Aorta (tissue), 5 donors: ENCODE measurements around the gene TIAM1. TPM values are rescaled to one million over a fixed set of nuclear protein-coding genes. Genes with fewer than 3 reads are reported as not detected.

ENCODE experiments used
- ATAC-seq: fragments of 200-7000 bp; cut with Tn5 transposase; one replicate; pipeline ENCODE4 v1.9.1; 2022; ENCODE audit warnings: moderate library complexity; ENCODE audit not compliant: low FRiP score
- DNase-seq, 2 donors: peaks; one replicate each; pipeline ENCODE4 v3.0.0-alpha.2; 2020
- H3K27ac ChIP-seq, 2 donors: one replicate each; pipeline ENCODE4 v1.5.1; 2013; ENCODE audit warnings: low read length in 2 of 2, mild to moderate bottlenecking in 2 of 2, moderate library complexity in 2 of 2, control low read depth in 1 of 2, inconsistent platforms in 1 of 2, low read depth in 1 of 2
- H3K27me3 ChIP-seq, 2 donors: one replicate each; pipeline ENCODE4 v1.6.1; 2013; ENCODE audit warnings: control low read depth in 1 of 2, low read length in 1 of 2, mild to moderate bottlenecking in 1 of 2, moderate library complexity in 1 of 2; ENCODE audit not compliant: insufficient read depth in 2 of 2, control insufficient read depth in 1 of 2
- H3K36me3 ChIP-seq, 2 donors: one replicate each; pipeline ENCODE4 v1.6.1; 2013; ENCODE audit warnings: control low read depth in 1 of 2, low read length in 1 of 2, mild to moderate bottlenecking in 1 of 2; ENCODE audit not compliant: insufficient read depth in 2 of 2, control insufficient read depth in 1 of 2
- H3K4me1 ChIP-seq, 2 donors: one replicate each; pipeline ENCODE4 v1.6.1; 2013; ENCODE audit warnings: low read length in 2 of 2, control low read depth in 1 of 2, mild to moderate bottlenecking in 1 of 2, moderate library complexity in 1 of 2; ENCODE audit not compliant: insufficient read depth in 2 of 2, control insufficient read depth in 1 of 2
- H3K4me3 ChIP-seq, 2 donors: one replicate each; pipeline ENCODE4 v1.5.1; 2013; ENCODE audit warnings: low read length in 2 of 2, control low read depth in 1 of 2, mild to moderate bottlenecking in 1 of 2
- H3K9me3 ChIP-seq: one replicate; pipeline ENCODE4 v1.6.1; 2013; ENCODE audit warnings: mild to moderate bottlenecking, low read length; ENCODE audit not compliant: control insufficient read depth
- WGBS, 2 donors: extraction: QIAGEN DNeasy Blood & Tissue Kit; methylation state at CpG; one replicate each; pipeline ENCODE4 v1.1.7; 2013; 5-methylcytosine and 5-hydroxymethylcytosine counted together
- intact Hi-C, 2 donors: fragments of 100-400 bp; cut with DNase I; formaldehyde crosslinking; loops; one replicate each; pipeline versions ENCODE4 v1.14.2 to v1.15.0; 2022
- polyA plus RNA-seq, 2 donors: library from polyadenylated mRNA; stranded (reverse); fragments of 200-250 nt; gene quantifications; one replicate each; pipeline ENCODE4 v1.2.3, GENCODE V29; 2013
- total RNA-seq, 2 donors: library from RNA; stranded (reverse); fragmentation: NEBNext Ultra II Directional; extraction: Animal tissue kit (Norgen Biotek cat#: 25700); gene quantifications; one replicate each; pipeline ENCODE4 v1.2.1, GENCODE V29; 2021
- donor health status: healthy with polysubstance abuse.
- donor health status: Bipolar disorder and iron deficiency.
- donor health status: DM: no; HTN: no; CAD: no.
- donor health status: DM: no; HTN: no; CAD: no.
- donor health status: DM: yes; HTN: yes; CAD: no.

The TIAM1 gene
- total and polyA plus RNA-seq, 4 donors: 0.50 to 15.8 (median 12.9) TPM; not detected in 1

GRCh38 chr21:31305888-31306287, 38.2 kb downstream of the TIAM1 start:
- no peaks in the 10 kb centered on the region for H3K4me1 ChIP-seq
- WGBS, 2 donors: 76 to 81% methylated on average over 4 of the region's 4 CpGs
- H3K27me3 ChIP-seq: no peaks in the 10 kb centered on the region
- no peak overlapping the region for H3K27ac ChIP-seq
- H3K4me3 ChIP-seq: no peak overlapping the region
- intact Hi-C loops: no loop called here
- ATAC-seq (no peak), DNase-seq (no peak)
- peaks cover 3% of the 10 kb centered on the region for H3K9me3 ChIP-seq
- H3K36me3 ChIP-seq: no peaks in the 10 kb centered on the region

GRCh38 chr21:31299291-31300147, 44.5 kb downstream of the TIAM1 start:
- H3K4me1 ChIP-seq: no peaks in the 10 kb centered on the region
- H3K36me3 ChIP-seq: no peaks in the 10 kb centered on the region
- intact Hi-C loops: no loop called here
- no peak for DNase-seq
- peaks cover 1% of the 10 kb centered on the region for H3K9me3 ChIP-seq
- 86 to 87% methylated on average over 15 of the region's 15 CpGs for WGBS, 2 donors
- ATAC-seq: no peak
- H3K27me3 ChIP-seq: no peaks in the 10 kb centered on the region
- no peak overlapping the region for H3K27ac ChIP-seq
- H3K4me3 ChIP-seq: no peak overlapping the region

- Histone ChIP-seq H3K27me3 (no peaks in the 10 kb centered on the region), H3K27ac (no peak overlapping the region), H3K9me3 (peaks cover 1% of the 10 kb centered on the region), H3K4me1 (no peaks in the 10 kb centered on the region), H3K36me3 (no peaks in the 10 kb centered on the region), H3K4me3 (no peak overlapping the region)
- no peak for ATAC-seq
- intact Hi-C loops: no loop called here
- no peak for DNase-seq
- WGBS, 2 donors: 75 to 80% methylated on average over 6 of the region's 6 CpGs
These were observed 45.3 kb downstream of the TIAM1 start for GRCh38 chr21:31298618-31299269.

- Histone ChIP-seq H3K27ac (no peak overlapping the region), H3K36me3 (no peaks in the 10 kb centered on the region), H3K4me1 (no peaks in the 10 kb centered on the region), H3K27me3 (no peaks in the 10 kb centered on the region), H3K9me3 (peaks cover 1% of the 10 kb centered on the region), H3K4me3 (no peak overlapping the region)
- ATAC-seq: no peak
- WGBS, 2 donors: 84 to 85% methylated on average over 6 of the region's 6 CpGs
- intact Hi-C loops: no loop called here
- no peak for DNase-seq
These were observed 46.3 kb downstream of the TIAM1 start for GRCh38 chr21:31297806-31298205.

- WGBS, 2 donors: 94 to 95% methylated on average over 11 of the region's 11 CpGs
- Histone ChIP-seq H3K27me3 (no peaks in the 10 kb centered on the region), H3K36me3 (no peaks in the 10 kb centered on the region), H3K4me3 (no peak overlapping the region), H3K4me1 (no peaks in the 10 kb centered on the region), H3K9me3 (no peaks in the 10 kb centered on the region), H3K27ac (no peak overlapping the region)
- no peak for ATAC-seq
- no peak for DNase-seq
- intact Hi-C loops: no loop called here
These were observed 48.4 kb downstream of the TIAM1 start for GRCh38 chr21:31295676-31296075.

GRCh38 chr21:31294691-31295090, 49.4 kb downstream of the TIAM1 start:
- Histone ChIP-seq H3K27ac (no peak overlapping the region), H3K36me3 (no peaks in the 10 kb centered on the region), H3K4me1 (no peaks in the 10 kb centered on the region), H3K4me3 (no peak overlapping the region), H3K9me3 (no peaks in the 10 kb centered on the region), H3K27me3 (no peaks in the 10 kb centered on the region)
- DNase-seq (no peak), ATAC-seq (no peak)
- intact Hi-C loops: no loop called here
- WGBS, 2 donors: 94 to 97% methylated on average over 11 of the region's 11 CpGs

GRCh38 chr21:31293986-31294385, 50.1 kb downstream of the TIAM1 start:
- H3K4me3 ChIP-seq: no peak overlapping the region
- no peaks in the 10 kb centered on the region for H3K27me3 ChIP-seq
- intact Hi-C loops: no loop called here
- no peaks in the 10 kb centered on the region for H3K9me3 ChIP-seq
- ATAC-seq: no peak
- H3K27ac ChIP-seq: no peak overlapping the region
- H3K36me3 ChIP-seq: no peaks in the 10 kb centered on the region
- no peak for DNase-seq
- no peaks in the 10 kb centered on the region for H3K4me1 ChIP-seq

GRCh38 chr21:31290765-31291164, 53.3 kb downstream of the TIAM1 start:
- WGBS, 2 donors: 84 to 87% methylated on average over 5 of the region's 5 CpGs
- no peaks in the 10 kb centered on the region for H3K27me3 ChIP-seq
- no peak overlapping the region for H3K27ac ChIP-seq
- H3K4me1 ChIP-seq: no peaks in the 10 kb centered on the region
- H3K36me3 ChIP-seq: no peaks in the 10 kb centered on the region
- no peak overlapping the region for H3K4me3 ChIP-seq
- no peak for ATAC-seq
- intact Hi-C loops: no loop called here
- DNase-seq: no peak
- peaks cover 2% of the 10 kb centered on the region for H3K9me3 ChIP-seq

- H3K9me3 ChIP-seq: peaks cover 2% of the 10 kb centered on the region
- H3K36me3 ChIP-seq: no peaks in the 10 kb centered on the region
- DNase-seq: no peak
- no peaks in the 10 kb centered on the region for H3K27me3 ChIP-seq
- H3K27ac ChIP-seq: no peak overlapping the region
- 51 to 66% methylated on average over 4 of the region's 4 CpGs for WGBS, 2 donors
- no peak overlapping the region for H3K4me3 ChIP-seq
- intact Hi-C loops: no loop called here
- H3K4me1 ChIP-seq: no peaks in the 10 kb centered on the region
- ATAC-seq: no peak
These were observed 54.4 kb downstream of the TIAM1 start for GRCh38 chr21:31289702-31290101.
